NCI-H345 (cell line): ENCODE measurements around the gene CFAP91.
"Not testable (repeated sequence)": the region's sequence is repeated elsewhere in the genome, so short reads cannot be mapped to it uniquely, and the experiment has no call there.

Experiments
- DNase-seq: peaks from one replicate; lab custom pipeline; 2025; lab: John Stamatoyannopoulos, UW

CFAP91 gene

GRCh38 chr3:119677641-119677934, 25.2 kb upstream of the CFAP91 start:
- DNase-seq: no peak

- not testable (repeated sequence) for DNase-seq
These were observed 24.6 kb upstream of the CFAP91 start for GRCh38 chr3:119678209-119678608.

- DNase-seq: no peak
These were observed 22.9 kb upstream of the CFAP91 start for GRCh38 chr3:119679874-119680273.

- DNase-seq: no peak
These were observed 21.5 kb upstream of the CFAP91 start for GRCh38 chr3:119681279-119681678.

- DNase-seq: no peak
These were observed 19.4 kb upstream of the CFAP91 start for GRCh38 chr3:119683421-119683820.

GRCh38 chr3:119690043-119690656, 12.7 kb upstream of the CFAP91 start:
- DNase-seq: no peak

GRCh38 chr3:119695480-119695879, 7.3 kb upstream of the CFAP91 start:
- no peak for DNase-seq

GRCh38 chr3:119697394-119697793, 5.4 kb upstream of the CFAP91 start:
- DNase-seq: no peak

GRCh38 chr3:119700269-119700919, 2.4 kb upstream of the CFAP91 start:
- no peak for DNase-seq

- DNase-seq: no peak
These were observed 1.7 kb upstream of the CFAP91 start for GRCh38 chr3:119700920-119701734.

- no peak for DNase-seq
These were observed 1.2 kb downstream of the CFAP91 start for GRCh38 chr3:119703820-119704531.

- no peak for DNase-seq
These were observed 12.3 kb downstream of the CFAP91 start for GRCh38 chr3:119715105-119715504.

GRCh38 chr3:119716998-119717397, 14.2 kb downstream of the CFAP91 start:
- DNase-seq: no peak

GRCh38 chr3:119717520-119717919, 14.7 kb downstream of the CFAP91 start:
- DNase-seq: no peak

GRCh38 chr3:119723022-119723421, 20.2 kb downstream of the CFAP91 start:
- no peak for DNase-seq

GRCh38 chr3:119726909-119727308, 24.1 kb downstream of the CFAP91 start:
- DNase-seq: no peak

GRCh38 chr3:119729996-119730395, 27.2 kb downstream of the CFAP91 start:
- DNase-seq: no peak

GRCh38 chr3:119731560-119732343, 28.9 kb downstream of the CFAP91 start:
- DNase-seq: no peak

GRCh38 chr3:119733812-119734211, 31.0 kb downstream of the CFAP91 start:
- DNase-seq: no peak

GRCh38 chr3:119738741-119739140, 35.9 kb downstream of the CFAP91 start:
- DNase-seq: no peak

- DNase-seq: no peak
These were observed 39.1 kb downstream of the CFAP91 start for GRCh38 chr3:119741657-119742590.
